Testis (tissue), 2 donors: Measurements from ENCODE around the gene ITCH.

Experiments used
- POLR2A ChIP-seq: fragments of 450-650 bp; IDR thresholded peaks from one replicate; pipeline ENCODE4 v1.6.1; 2017; ENCODE audit warnings: antibody characterized with exemption, mild to moderate bottlenecking, moderate library complexity
- TF ChIP-seq, protein P1 (sequence below), 3 experiments: fragments of 450-650 bp in 2 of 3; fragments of 200-600 bp in 1 of 3; sonication (generic) in 1 of 3; IDR thresholded peaks; one replicate each; pipeline ENCODE4 v1.5.1; 2016 to 2019; ENCODE audit warnings: antibody characterized with exemption in 3 of 3, mild to moderate bottlenecking in 2 of 3, moderate library complexity in 1 of 3

- TF ChIP-seq, protein P1, sequence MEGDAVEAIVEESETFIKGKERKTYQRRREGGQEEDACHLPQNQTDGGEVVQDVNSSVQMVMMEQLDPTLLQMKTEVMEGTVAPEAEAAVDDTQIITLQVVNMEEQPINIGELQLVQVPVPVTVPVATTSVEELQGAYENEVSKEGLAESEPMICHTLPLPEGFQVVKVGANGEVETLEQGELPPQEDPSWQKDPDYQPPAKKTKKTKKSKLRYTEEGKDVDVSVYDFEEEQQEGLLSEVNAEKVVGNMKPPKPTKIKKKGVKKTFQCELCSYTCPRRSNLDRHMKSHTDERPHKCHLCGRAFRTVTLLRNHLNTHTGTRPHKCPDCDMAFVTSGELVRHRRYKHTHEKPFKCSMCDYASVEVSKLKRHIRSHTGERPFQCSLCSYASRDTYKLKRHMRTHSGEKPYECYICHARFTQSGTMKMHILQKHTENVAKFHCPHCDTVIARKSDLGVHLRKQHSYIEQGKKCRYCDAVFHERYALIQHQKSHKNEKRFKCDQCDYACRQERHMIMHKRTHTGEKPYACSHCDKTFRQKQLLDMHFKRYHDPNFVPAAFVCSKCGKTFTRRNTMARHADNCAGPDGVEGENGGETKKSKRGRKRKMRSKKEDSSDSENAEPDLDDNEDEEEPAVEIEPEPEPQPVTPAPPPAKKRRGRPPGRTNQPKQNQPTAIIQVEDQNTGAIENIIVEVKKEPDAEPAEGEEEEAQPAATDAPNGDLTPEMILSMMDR (IDR thresholded peaks at IDR 0.05) = no peak
- TF ChIP-seq POLR2A = no peak
Observed at GRCh38 chr20:34369265-34369664, 6.2 kb downstream of the ITCH start.
